B cell (primary cell): ENCODE measurements around the gene ASIC3. TPM values are rescaled to one million over a fixed set of nuclear protein-coding genes. Genes with fewer than 3 reads are reported as not detected.

Experiments used
- ATAC-seq: fragments of 200-7000 bp; cut with Tn5 transposase; one replicate; pipeline ENCODE4 v1.10.0; 2021; ENCODE audit warnings: low read depth, mild to moderate bottlenecking, moderate number of reproducible peaks, moderate library complexity
- CTCF ChIA-PET: fragments of 350-600 bp; sonication (Branson Sonifier 250); formaldehyde crosslinking; loops from one replicate; lab custom pipeline; 2021; ENCODE audit warnings: antibody characterized with exemption, inconsistent platforms; lab: Charles Lee
- POLR2A ChIA-PET: fragments of 350-600 bp; sonication (Branson Sonifier 250); formaldehyde crosslinking; loops from one replicate; lab custom pipeline; 2021; ENCODE audit warnings: antibody characterized with exemption; lab: Charles Lee
- DNase-seq: peaks from one replicate; pipeline ENCODE4 v3.0.0; 2013
- H2AFZ ChIP-seq: 2 replicates; pipeline ENCODE4 v1.6.1; 2012; ENCODE audit warnings: mild to moderate bottlenecking, low read depth, low read length; ENCODE audit not compliant: insufficient read depth, poor library complexity, severe bottlenecking
- H3K27ac ChIP-seq, 2 donors: 1 replicate in 1 of 2; 2 replicates in 1 of 2; pipeline ENCODE4 v1.5.1; 2012 to 2013; ENCODE audit warnings: low read length in 2 of 2, mild to moderate bottlenecking in 2 of 2, moderate library complexity in 1 of 2
- H3K27me3 ChIP-seq, 4 experiments: fragments of 200-600 bp in 1 of 4; sonication (generic) in 1 of 4; replicated peaks in 1 of 4; 1 replicate in 2 of 4; 2 replicates in 2 of 4; pipeline versions ENCODE4 v1.6.1 to v1.7.0; 2013 to 2016; ENCODE audit warnings: low read length in 3 of 4, mild to moderate bottlenecking in 2 of 4, mixed read lengths in 1 of 4, moderate library complexity in 1 of 4; ENCODE audit not compliant: insufficient read depth in 4 of 4, control insufficient read depth in 3 of 4; ENCODE audit errors: control extremely low read depth in 1 of 4
- H3K36me3 ChIP-seq, 2 experiments: replicated peaks in 1 of 2; 1 replicate in 1 of 2; 2 replicates in 1 of 2; pipeline versions ENCODE4 v1.6.1 to v1.7.1; 2013; ENCODE audit warnings: low read length in 1 of 2; ENCODE audit not compliant: insufficient read depth in 2 of 2, control insufficient read depth in 1 of 2; ENCODE audit errors: control extremely low read depth in 1 of 2, extremely low read depth in 1 of 2
- H3K4me1 ChIP-seq, 2 donors: fragments of 200-600 bp in 1 of 2; sonication (generic) in 1 of 2; 1 replicate in 1 of 2; 2 replicates in 1 of 2; pipeline versions ENCODE4 v1.5.1 to v1.6.1; 2013 to 2017; ENCODE audit warnings: low read length in 2 of 2; ENCODE audit not compliant: control insufficient read depth in 2 of 2, insufficient read depth in 2 of 2
- H3K4me2 ChIP-seq: replicated peaks from 2 replicates; pipeline ENCODE3; 2012; ENCODE audit warnings: mild to moderate bottlenecking, low read depth, low read length; ENCODE audit not compliant: poor library complexity, severe bottlenecking
- H3K4me3 ChIP-seq, 5 experiments: fragments of 200-600 bp in 1 of 5; sonication (generic) in 1 of 5; 1 replicate in 3 of 5; 2 replicates in 2 of 5; pipeline versions ENCODE4 v1.5.1 to v1.7.0; 2011 to 2016; ENCODE audit warnings: low read length in 4 of 5, mild to moderate bottlenecking in 4 of 5, low read depth in 2 of 5, control low read depth in 1 of 5, moderate library complexity in 1 of 5; ENCODE audit not compliant: insufficient read depth in 1 of 5; ENCODE audit errors: control extremely low read depth in 1 of 5, extremely low read depth in 1 of 5
- H3K79me2 ChIP-seq: fragments of 200-600 bp; sonication (generic); one replicate; pipeline ENCODE4 v1.6.0; 2016; ENCODE audit warnings: low read length; ENCODE audit not compliant: control insufficient read depth, insufficient read depth
- H3K9ac ChIP-seq: fragments of 200-600 bp; sonication (generic); 2 replicates; pipeline ENCODE4 v1.6.1; 2017; ENCODE audit warnings: mild to moderate bottlenecking, low read length, moderate library complexity
- H3K9me3 ChIP-seq, 3 donors: one replicate each; pipeline versions ENCODE4 v1.6.1 to v1.7.1; 2013; ENCODE audit warnings: low read length in 2 of 3; ENCODE audit not compliant: control insufficient read depth in 2 of 3, insufficient read depth in 1 of 3; ENCODE audit errors: control extremely low read depth in 1 of 3
- H4K20me1 ChIP-seq: 2 replicates; pipeline ENCODE4 v1.6.0; 2012; ENCODE audit warnings: mild to moderate bottlenecking, low read length; ENCODE audit not compliant: insufficient read depth, control insufficient read depth, poor library complexity, severe bottlenecking
- H3K27ac Mint-ChIP-seq: one replicate; pipeline ENCODE4 v1.8.0; 2021; ENCODE audit warnings: mixed read lengths
- H3K27me3 Mint-ChIP-seq: one replicate; pipeline ENCODE4 v1.8.0; 2021; ENCODE audit warnings: mixed read lengths
- H3K4me1 Mint-ChIP-seq: one replicate; pipeline ENCODE4 v1.8.0; 2021; ENCODE audit warnings: mixed read lengths
- H3K4me3 Mint-ChIP-seq: one replicate; pipeline ENCODE4 v1.8.0; 2021; ENCODE audit warnings: mixed read lengths
- H3K9me3 Mint-ChIP-seq: one replicate; pipeline ENCODE4 v1.8.0; 2022; ENCODE audit warnings: mixed read lengths; ENCODE audit not compliant: insufficient read depth
- EZH2 ChIP-seq: IDR thresholded peaks from 2 replicates; pipeline ENCODE4 v1.6.1; 2012; ENCODE audit warnings: borderline replicate concordance, low read depth, mild to moderate bottlenecking, moderate library complexity, low read length; ENCODE audit not compliant: insufficient read depth, poor library complexity, severe bottlenecking
- WGBS: methylation state at CpG from one replicate; pipeline ENCODE4 v1.1.5; 2013; ENCODE audit warnings: missing lambda C conversion rate; ENCODE audit not compliant: insufficient coverage; 5-methylcytosine and 5-hydroxymethylcytosine counted together
- intact Hi-C: fragments of 100-400 bp; cut with micrococcal nuclease; formaldehyde crosslinking; loops from one replicate; pipeline ENCODE4 v1.10.0; 2022
- polyA plus RNA-seq: library from polyadenylated mRNA; depleted of rRNA; stranded (reverse); fragments of >200 nt; gene quantifications from 2 replicates; pipeline ENCODE4 v1.2.3, GENCODE V29; 2012
- total RNA-seq, 2 donors: library from RNA; stranded (reverse); fragments of 120-200 nt in 1 of 2; gene quantifications; 1 replicate in 1 of 2; 2 replicates in 1 of 2; pipeline versions ENCODE4 v1.2.3 to v1.2.4, GENCODE V29; 2013 to 2022
- TF ChIP-seq, protein P1 (sequence below): fragments of 200-600 bp; IDR thresholded peaks from one replicate; pipeline ENCODE4 v1.8.0; 2022; ENCODE audit warnings: antibody characterized with exemption, mild to moderate bottlenecking

The ASIC3 gene
- total and polyA plus RNA-seq, 2 donors (not counting 1 experiment from before 2014, with no cell fraction given) = 4.8 to 5.0 TPM

DNA sequence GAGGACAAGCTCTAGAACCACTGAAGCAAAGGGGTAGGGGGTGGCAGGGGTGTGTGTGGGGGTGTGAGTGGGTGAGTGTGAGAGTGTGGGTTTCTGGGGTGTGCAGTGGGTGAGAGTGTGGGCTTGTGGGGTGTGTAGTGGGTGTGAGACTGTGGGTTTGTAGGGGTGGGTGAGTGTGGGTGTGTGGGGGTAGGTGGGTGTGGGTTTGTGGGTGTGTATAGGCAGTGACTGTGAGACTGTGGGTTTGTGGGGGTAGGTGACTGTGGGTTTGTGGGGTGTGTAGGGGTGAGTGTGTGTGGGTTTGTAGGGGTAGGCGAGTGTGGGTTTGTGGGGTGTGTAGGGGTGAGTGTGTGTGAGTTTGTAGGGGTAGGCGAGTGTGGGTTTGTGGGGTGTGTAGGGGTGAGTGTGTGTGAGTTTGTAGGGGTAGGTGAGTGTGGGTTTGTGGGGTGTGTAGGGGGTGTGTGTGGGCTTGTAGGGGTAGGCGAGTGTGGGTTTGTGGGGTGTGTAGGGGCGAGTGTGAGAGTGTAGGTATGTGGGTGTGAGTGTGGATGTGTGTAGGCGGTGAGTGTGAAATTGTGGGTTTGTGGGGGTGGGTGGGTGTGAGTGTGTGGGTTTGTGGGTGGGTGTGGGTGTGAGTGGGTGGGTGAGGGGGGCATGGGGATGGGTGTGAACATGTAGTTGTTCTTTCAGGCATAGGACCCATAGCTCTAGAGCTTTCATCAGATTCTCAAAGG is 48.7 kb upstream of the ASIC3 start:
- POLR2A ChIA-PET = no interaction called here
- DNase-seq = no peak

DNA sequence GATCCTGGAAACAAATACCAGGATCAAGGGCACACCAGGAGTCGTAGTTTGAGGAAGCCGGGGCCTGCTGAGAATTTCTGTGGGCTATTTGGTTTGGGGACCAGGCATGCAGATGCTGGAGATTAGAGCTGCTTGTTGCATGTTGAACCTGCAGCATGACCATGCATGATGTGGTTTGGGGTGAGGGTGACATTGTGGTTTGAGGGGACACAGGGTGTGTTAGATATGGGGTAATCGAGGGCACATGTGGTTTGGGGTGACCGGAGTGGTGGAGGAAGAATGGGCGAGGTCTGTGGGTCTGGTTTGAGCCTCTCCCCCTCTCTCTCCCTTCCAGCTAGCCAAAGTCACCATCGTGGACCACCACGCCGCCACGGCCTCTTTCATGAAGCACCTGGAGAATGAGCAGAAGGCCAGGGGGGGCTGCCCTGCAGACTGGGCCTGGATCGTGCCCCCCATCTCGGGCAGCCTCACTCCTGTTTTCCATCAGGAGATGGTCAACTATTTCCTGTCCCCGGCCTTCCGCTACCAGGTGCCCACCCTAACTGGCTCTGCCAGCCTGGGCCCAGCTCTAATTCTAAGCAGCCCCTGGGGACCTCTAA is 47.3 kb upstream of the ASIC3 start:
- intact Hi-C loops = no loop called here
- ChIA-PET CTCF (no interaction called here), POLR2A (no interaction called here)
- H3K9me3 ChIP-seq = peaks cover 0 to 12% (median 0%) of the 10 kb centered on the region in 3 donors
- H2AFZ ChIP-seq = no peak overlapping the region
- no peak overlapping the region for H3K4me3 ChIP-seq
- H3K79me2 ChIP-seq = no peaks in the 10 kb centered on the region
- H4K20me1 ChIP-seq = no peaks in the 10 kb centered on the region
- Mint-ChIP-seq H3K4me1 (no peaks in the 10 kb centered on the region), H3K27ac (no peak overlapping the region), H3K4me3 (no peak overlapping the region), H3K9me3 (no peaks in the 10 kb centered on the region), H3K27me3 (peaks cover 16% of the 10 kb centered on the region)
- no peak overlapping the region for H3K4me2 ChIP-seq
- peaks cover 0 to 26% (median 4%) of the 10 kb centered on the region in 4 experiments for H3K27me3 ChIP-seq
- no peak for ATAC-seq
- peaks cover 0 to 5% of the 10 kb centered on the region in 2 donors for H3K4me1 ChIP-seq
- H3K27ac ChIP-seq = no peak overlapping the region
- 87% methylated on average over 10 of the region's 13 CpGs for WGBS
- no peaks in the 10 kb centered on the region for H3K36me3 ChIP-seq
- H3K9ac ChIP-seq = no peak overlapping the region
- no peak for DNase-seq
- no peak for TF ChIP-seq EZH2
- TF ChIP-seq, protein P1, sequence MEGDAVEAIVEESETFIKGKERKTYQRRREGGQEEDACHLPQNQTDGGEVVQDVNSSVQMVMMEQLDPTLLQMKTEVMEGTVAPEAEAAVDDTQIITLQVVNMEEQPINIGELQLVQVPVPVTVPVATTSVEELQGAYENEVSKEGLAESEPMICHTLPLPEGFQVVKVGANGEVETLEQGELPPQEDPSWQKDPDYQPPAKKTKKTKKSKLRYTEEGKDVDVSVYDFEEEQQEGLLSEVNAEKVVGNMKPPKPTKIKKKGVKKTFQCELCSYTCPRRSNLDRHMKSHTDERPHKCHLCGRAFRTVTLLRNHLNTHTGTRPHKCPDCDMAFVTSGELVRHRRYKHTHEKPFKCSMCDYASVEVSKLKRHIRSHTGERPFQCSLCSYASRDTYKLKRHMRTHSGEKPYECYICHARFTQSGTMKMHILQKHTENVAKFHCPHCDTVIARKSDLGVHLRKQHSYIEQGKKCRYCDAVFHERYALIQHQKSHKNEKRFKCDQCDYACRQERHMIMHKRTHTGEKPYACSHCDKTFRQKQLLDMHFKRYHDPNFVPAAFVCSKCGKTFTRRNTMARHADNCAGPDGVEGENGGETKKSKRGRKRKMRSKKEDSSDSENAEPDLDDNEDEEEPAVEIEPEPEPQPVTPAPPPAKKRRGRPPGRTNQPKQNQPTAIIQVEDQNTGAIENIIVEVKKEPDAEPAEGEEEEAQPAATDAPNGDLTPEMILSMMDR = no peak

More for the DNA sequence above, 48.7 kb upstream of the ASIC3 start:
- CTCF ChIA-PET = no interaction called here
- 79% methylated on average over 5 of the region's 5 CpGs for WGBS
- Histone ChIP-seq H3K27ac (no peak overlapping the region), H3K79me2 (no peaks in the 10 kb centered on the region), H3K4me3 (no peak overlapping the region), H4K20me1 (no peaks in the 10 kb centered on the region), H3K36me3 (no peaks in the 10 kb centered on the region), H3K4me1 (peaks cover 0 to 9% of the 10 kb centered on the region in 2 donors), H3K27me3 (peaks cover 0 to 30% (median 4%) of the 10 kb centered on the region in 4 experiments), H2AFZ (no peak overlapping the region), H3K9me3 (peaks cover 0 to 16% (median 0%) of the 10 kb centered on the region in 3 donors), H3K4me2 (no peak overlapping the region), H3K9ac (no peak overlapping the region)
- H3K27ac Mint-ChIP-seq = no peak overlapping the region
- H3K9me3 Mint-ChIP-seq = no peaks in the 10 kb centered on the region
- TF ChIP-seq, protein P1 = no peak
- TF ChIP-seq EZH2 = no peak
- no peak for ATAC-seq
- H3K4me3 Mint-ChIP-seq = no peak overlapping the region
- intact Hi-C loops = no loop called here
- H3K4me1 Mint-ChIP-seq = no peaks in the 10 kb centered on the region
- H3K27me3 Mint-ChIP-seq = peaks cover 14% of the 10 kb centered on the region
